GM10266 (cell line): ENCODE measurements around the gene KRT83.

Experiments used
- DNase-seq: peaks from one replicate; pipeline ENCODE4 v3.0.0; 2012; ENCODE audit errors: extremely low spot score
- CTCF ChIP-seq: IDR thresholded peaks from 2 replicates; pipeline ENCODE4 v1.5.1; 2012; ENCODE audit warnings: mild to moderate bottlenecking, low read depth; ENCODE audit not compliant: control insufficient read depth, insufficient read depth; ENCODE audit errors: missing control alignments

KRT83 gene

DNA sequence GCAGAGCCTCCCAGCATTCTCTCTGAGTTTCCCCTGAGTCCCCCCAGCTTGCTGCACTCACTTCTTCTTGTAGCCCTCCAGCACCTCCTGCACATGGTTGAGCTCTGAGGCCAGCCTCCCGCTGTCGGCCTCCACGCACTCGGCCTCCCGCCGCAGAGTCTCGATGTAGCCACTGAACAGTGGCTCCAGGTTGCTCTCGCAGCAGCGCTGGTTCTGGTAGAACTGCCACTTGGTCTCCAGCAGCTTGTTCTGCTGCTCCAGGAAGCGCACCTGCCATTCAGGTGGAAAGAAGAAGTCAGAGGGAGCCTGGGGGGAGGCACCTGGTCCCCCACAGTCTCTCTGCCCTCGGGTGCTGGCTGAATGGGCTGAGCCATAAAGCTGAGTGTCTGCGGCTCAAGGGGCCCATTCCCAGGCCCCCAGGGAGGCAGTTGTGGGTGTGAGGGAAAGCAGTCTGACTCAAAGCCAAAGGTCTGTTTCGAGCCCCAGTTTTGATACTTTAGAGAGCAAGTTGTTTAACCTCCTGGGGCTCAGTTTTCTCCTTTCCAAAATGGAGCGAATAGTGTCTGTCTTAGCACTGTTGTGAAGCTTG is 43.8 kb upstream of the KRT83 start:
- no peak for DNase-seq
- no peak for TF ChIP-seq CTCF

GRCh38 chr12:52364061-52364460 is 42.9 kb upstream of the KRT83 start:
- no peak for TF ChIP-seq CTCF
- no peak for DNase-seq

DNA sequence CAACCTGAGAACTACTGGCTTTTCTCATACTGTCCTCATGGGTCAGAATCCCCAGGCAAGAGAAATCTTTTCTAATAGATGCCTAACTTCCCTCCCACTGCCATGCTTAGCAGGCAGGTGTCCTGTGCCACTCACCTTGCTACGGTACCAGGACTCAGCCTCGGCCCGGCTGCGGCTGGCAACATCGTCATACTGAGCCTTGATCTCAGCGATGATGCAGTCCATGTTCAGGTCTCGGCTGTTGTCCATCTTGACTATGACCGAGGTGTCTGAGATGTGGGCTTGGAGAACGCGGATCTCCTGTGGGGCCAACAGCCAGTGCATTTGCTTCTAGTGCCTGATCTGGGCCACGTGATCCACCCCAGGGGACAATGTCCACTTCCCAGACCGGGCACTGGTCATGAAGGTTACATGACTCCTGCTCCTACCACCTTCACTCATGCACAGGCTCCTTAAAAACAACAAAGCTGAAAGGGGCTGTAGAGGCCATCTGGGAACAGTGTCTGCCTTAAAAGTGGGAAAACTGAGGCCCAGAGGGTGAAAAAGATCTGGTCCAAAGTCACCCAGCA is 42.0 kb upstream of the KRT83 start:
- no peak for TF ChIP-seq CTCF
- no peak for DNase-seq

DNA sequence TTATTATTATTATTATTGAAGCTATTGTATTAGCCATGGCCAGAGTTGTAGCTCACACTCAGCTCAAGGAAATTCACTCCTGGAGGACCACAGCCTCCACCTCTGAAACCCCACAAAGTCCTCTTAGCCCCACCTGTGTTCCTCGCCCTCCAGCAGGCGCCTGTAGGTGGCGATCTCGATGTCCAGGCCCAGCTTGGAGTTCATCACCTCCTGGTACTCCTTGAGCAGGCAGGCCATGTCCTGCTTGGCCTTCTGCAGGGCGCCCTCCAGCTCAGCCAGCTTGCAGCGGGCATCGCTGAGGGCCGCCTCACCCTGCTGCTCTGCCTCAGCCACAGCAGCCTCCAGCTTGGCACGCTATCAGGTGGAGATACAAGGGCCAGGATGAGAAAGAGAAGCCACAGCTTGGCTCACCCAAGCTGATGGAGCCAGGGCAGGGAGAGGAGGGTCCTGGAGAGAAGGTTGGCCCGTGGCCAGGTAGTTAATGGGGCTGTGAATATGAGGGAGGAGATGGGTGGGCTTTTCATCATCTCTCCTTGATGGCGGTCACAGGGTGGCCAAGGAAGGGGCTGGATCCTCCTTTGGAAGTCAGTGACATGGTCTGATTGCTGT is 41.0 kb upstream of the KRT83 start:
- no peak for DNase-seq

DNA sequence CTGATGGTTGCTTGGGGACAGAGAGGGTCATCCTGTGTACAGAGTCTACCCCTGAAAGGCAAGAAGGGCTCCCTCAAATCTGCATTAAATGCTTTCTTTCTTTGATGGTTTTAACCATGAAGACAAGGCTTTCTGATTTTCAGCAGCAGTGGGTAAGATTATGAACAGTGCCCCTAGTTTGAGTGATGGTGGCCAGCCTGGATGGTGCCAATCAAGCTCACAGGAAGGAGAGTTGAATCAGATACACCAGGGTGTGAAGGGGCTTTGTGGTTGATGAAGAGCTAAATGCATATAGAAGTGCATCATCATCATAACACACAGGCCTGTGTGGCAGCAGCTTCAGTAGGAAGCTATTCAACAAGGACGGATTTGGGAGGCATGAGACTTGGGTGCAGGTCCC is 40.4 kb upstream of the KRT83 start:
- no peak for DNase-seq

More for the DNA sequence above, 41.0 kb upstream of the KRT83 start:
- TF ChIP-seq CTCF = peak; percentile 45

DNA sequence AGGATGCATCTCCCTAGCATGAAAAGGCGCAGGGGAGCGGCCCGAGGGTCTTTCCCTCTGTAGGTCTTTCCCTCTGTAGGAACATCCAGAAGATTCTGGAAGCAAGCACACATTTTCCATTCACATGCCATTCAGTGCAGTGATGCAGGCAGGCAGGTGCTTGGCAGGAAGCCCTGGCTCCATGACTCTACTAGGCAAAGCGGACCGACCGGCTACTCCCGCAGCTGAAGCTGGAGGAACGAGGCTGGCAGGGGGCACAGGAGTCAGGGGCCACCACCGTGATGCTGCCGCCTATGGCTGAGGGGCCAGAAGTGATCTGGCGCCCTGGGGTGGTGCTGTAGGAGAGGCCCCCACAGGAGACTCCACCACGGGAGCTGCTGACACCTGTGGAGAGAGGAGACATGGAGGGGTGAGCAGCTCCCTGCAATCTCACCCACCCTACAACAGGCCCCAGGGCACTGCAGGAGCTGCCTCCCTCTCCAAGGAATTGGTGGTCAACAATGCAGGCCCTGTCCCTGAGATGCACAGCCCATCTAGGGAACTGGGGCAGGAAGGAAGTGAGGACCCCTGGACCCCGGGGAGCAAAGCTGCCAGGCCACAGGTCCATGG is 39.6 kb upstream of the KRT83 start:
- DNase-seq = no peak
- no peak for TF ChIP-seq CTCF

More for the DNA sequence above, 40.4 kb upstream of the KRT83 start:
- no peak for TF ChIP-seq CTCF
